ENCODE data around the gene KIF26B.

DNA sequence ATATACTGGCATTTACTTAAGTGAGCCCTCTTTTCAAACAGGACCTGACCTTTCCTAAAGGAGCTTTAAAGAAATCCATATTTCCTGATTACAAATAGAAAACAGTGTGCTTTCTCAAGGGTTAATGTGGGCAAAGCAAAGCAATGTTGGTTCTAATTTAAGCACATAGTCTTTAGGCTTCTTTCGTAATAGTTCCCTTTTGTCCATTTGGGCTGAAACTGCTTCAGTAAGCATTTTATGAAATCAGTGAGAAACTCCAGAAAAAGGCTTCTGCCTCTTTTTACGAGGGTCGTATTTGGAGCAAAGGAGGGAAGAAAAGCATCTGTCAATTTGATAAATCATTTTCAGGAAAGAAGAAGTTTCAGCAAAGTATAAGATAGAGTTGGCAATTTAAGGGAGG, 331.2 kb downstream of the KIF26B start:
- no peak for TF ChIP-seq CTCF (IDR thresholded peaks at IDR 0.05)
- TF ChIP-seq POLR2A (IDR thresholded peaks at IDR 0.05), result no peak

All from body of pancreas (tissue), 4 donors.